Liver (tissue), 9 donors: Measurements from ENCODE around the gene CRHR1. TPM values are rescaled to one million over a fixed set of nuclear protein-coding genes. Genes with fewer than 3 reads are reported as not detected.

Experiments
- DNase-seq: peaks from one replicate; pipeline ENCODE4 v3.0.0-alpha.2; 2017; ENCODE audit warnings: low spot score
- H3K27ac ChIP-seq, 2 donors: one replicate each; pipeline ENCODE4 v1.7.0; 2013; ENCODE audit warnings: inconsistent platforms in 2 of 2, low read length in 2 of 2, control low read depth in 1 of 2, low read depth in 1 of 2, mild to moderate bottlenecking in 1 of 2
- H3K27me3 ChIP-seq, 4 donors: one replicate each; pipeline versions ENCODE4 v1.6.1 to v1.7.0; 2013; ENCODE audit warnings: low read length in 3 of 4, inconsistent platforms in 1 of 4, mild to moderate bottlenecking in 1 of 4, moderate library complexity in 1 of 4; ENCODE audit not compliant: control insufficient read depth in 4 of 4, insufficient read depth in 4 of 4
- H3K36me3 ChIP-seq, 4 donors: one replicate each; pipeline versions ENCODE4 v1.6.1 to v1.7.0; 2013; ENCODE audit warnings: low read length in 3 of 4, mild to moderate bottlenecking in 3 of 4, low read depth in 1 of 4, moderate library complexity in 1 of 4; ENCODE audit not compliant: control insufficient read depth in 4 of 4, insufficient read depth in 3 of 4
- H3K4me1 ChIP-seq, 4 donors: one replicate each; pipeline versions ENCODE4 v1.6.1 to v1.7.0; 2013; ENCODE audit warnings: low read length in 3 of 4, mild to moderate bottlenecking in 3 of 4, moderate library complexity in 1 of 4; ENCODE audit not compliant: control insufficient read depth in 4 of 4, insufficient read depth in 4 of 4
- H3K4me3 ChIP-seq, 3 donors: one replicate each; pipeline versions ENCODE4 v1.6.1 to v1.7.0; 2013; ENCODE audit warnings: low read length in 3 of 3, control low read depth in 1 of 3, low read depth in 1 of 3, mild to moderate bottlenecking in 1 of 3
- H3K9ac ChIP-seq, 2 donors: one replicate each; pipeline ENCODE4 v1.7.0; 2013; ENCODE audit warnings: low read length in 2 of 2, mild to moderate bottlenecking in 2 of 2, moderate library complexity in 2 of 2, control low read depth in 1 of 2, low read depth in 1 of 2
- H3K9me3 ChIP-seq, 4 donors: one replicate each; pipeline versions ENCODE4 v1.6.1 to v1.7.0; 2013; ENCODE audit warnings: low read length in 3 of 4; ENCODE audit not compliant: control insufficient read depth in 4 of 4
- ATF3 ChIP-seq: IDR thresholded peaks from 2 replicates; pipeline ENCODE4 v1.6.1; 2016; ENCODE audit warnings: antibody characterized with exemption
- EGR1 ChIP-seq, 2 donors: IDR thresholded peaks; 2 replicates each; pipeline ENCODE4 v1.6.1; 2016 to 2018; ENCODE audit warnings: antibody characterized with exemption in 2 of 2, low read depth in 2 of 2
- FOXA2 ChIP-seq: IDR thresholded peaks from 2 replicates; pipeline ENCODE4 v1.6.1; 2016; ENCODE audit warnings: antibody characterized with exemption
- GABPA ChIP-seq, 2 donors: IDR thresholded peaks in 1 of 2; conservative IDR thresholded peaks in 1 of 2; 2 replicates each; pipeline ENCODE4 v1.6.1; 2016; ENCODE audit warnings: antibody characterized with exemption in 2 of 2, mild to moderate bottlenecking in 1 of 2, moderate library complexity in 1 of 2
- HNF4A ChIP-seq, 2 donors: conservative IDR thresholded peaks; 2 replicates each; pipeline ENCODE4 v1.6.1; 2016; ENCODE audit warnings: antibody characterized with exemption in 2 of 2, mild to moderate bottlenecking in 2 of 2
- HNF4G ChIP-seq: IDR thresholded peaks from 2 replicates; pipeline ENCODE4 v1.6.1; 2016; ENCODE audit warnings: antibody characterized with exemption
- JUND ChIP-seq, 2 donors: IDR thresholded peaks; 2 replicates each; pipeline ENCODE4 v1.6.1; 2016; ENCODE audit warnings: antibody characterized with exemption in 2 of 2
- NR2F2 ChIP-seq: IDR thresholded peaks from 2 replicates; pipeline ENCODE4 v1.6.1; 2016; ENCODE audit warnings: antibody characterized with exemption
- RAD21 ChIP-seq, 2 donors: IDR thresholded peaks; 2 replicates each; pipeline ENCODE4 v1.6.1; 2016; ENCODE audit warnings: antibody characterized with exemption in 2 of 2, mild to moderate bottlenecking in 2 of 2
- REST ChIP-seq: IDR thresholded peaks from 2 replicates; pipeline ENCODE4 v1.6.1; 2016; ENCODE audit warnings: antibody characterized with exemption, mild to moderate bottlenecking
- RXRA ChIP-seq, 2 donors: IDR thresholded peaks; 2 replicates each; pipeline ENCODE4 v1.6.1; 2017 to 2018; ENCODE audit warnings: antibody characterized with exemption in 2 of 2, mild to moderate bottlenecking in 1 of 2
- SP1 ChIP-seq: IDR thresholded peaks from 2 replicates; pipeline ENCODE4 v1.6.1; 2018; ENCODE audit warnings: antibody characterized with exemption, mild to moderate bottlenecking
- TAF1 ChIP-seq: conservative IDR thresholded peaks from 2 replicates; pipeline ENCODE4 v1.6.1; 2016; ENCODE audit warnings: antibody characterized with exemption, mild to moderate bottlenecking
- YY1 ChIP-seq: IDR thresholded peaks from 2 replicates; pipeline ENCODE4 v1.6.1; 2016; ENCODE audit warnings: antibody characterized with exemption, mild to moderate bottlenecking
- WGBS: extraction: QIAGEN DNeasy Blood & Tissue Kit; methylation state at CpG from one replicate; pipeline ENCODE4 v1.1.7; 2013; 5-methylcytosine and 5-hydroxymethylcytosine counted together
- polyA plus RNA-seq, 2 donors: library from polyadenylated mRNA; stranded (reverse) in 1 of 2; unstranded in 1 of 2; fragments of 200-250 nt in 1 of 2; fragments of >200 nt in 1 of 2; fragmentation: Nextera tagmentation in 1 of 2; extraction: Ambion mirVana in 1 of 2; gene quantifications; one replicate each; pipeline versions ENCODE4 v1.2.1 to v1.2.3, GENCODE V29; 2013 to 2015
- total RNA-seq, 2 donors: library from RNA; depleted of rRNA; stranded (reverse); fragments of >200 nt; gene quantifications; one replicate each; pipeline ENCODE4 v1.2.3, GENCODE V29; 2014
- TF ChIP-seq, protein P1 (sequence below): fragments of 150-350 bp; IDR thresholded peaks from 2 replicates; pipeline ENCODE4 v1.5.1; 2017; ENCODE audit warnings: improper control_type of control experiment, low read depth, low read length; ENCODE audit not compliant: missing input control
- TF ChIP-seq, protein P2 (sequence below): IDR thresholded peaks from 2 replicates; pipeline ENCODE4 v1.6.1; 2016; ENCODE audit warnings: antibody characterized with exemption
- donor health status: healthy.
- donor health status: healthy.
- donor health status: healthy.
- donor health status: healthy.
- donor health status: healthy.

CRHR1 gene
- total and polyA plus RNA-seq, 4 donors, result not detected

DNA sequence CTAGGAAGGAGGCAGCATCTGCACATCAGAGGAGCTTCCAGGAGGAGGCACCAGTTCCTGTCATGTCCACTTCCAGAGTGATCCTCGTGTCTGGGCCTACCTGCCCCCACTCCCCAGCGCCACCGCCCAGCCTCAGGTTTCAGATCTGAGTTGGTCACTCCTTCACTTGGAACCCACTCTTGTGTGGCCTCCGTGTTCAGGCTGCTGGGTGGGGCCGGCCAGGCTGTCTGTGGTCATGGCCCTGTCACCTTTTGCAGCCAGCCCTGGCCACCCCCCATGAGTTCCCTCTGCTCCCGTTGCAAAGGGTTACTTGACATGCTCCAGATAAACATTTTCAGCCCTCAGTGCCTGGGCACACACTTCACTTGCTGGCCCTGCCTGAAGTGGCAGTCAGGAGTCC, 33.9 kb downstream of the CRHR1 start:
- H3K27me3 ChIP-seq, result no peaks in the 10 kb centered on the region
- H3K4me1 ChIP-seq, result peaks cover 0 to 5% (median 3%) of the 10 kb centered on the region in 4 donors
- no peak overlapping the region for H3K4me3 ChIP-seq
- DNase-seq, result no peak
- WGBS, result 82% methylated on average over 6 of the region's 6 CpGs
- no peaks in the 10 kb centered on the region for H3K36me3 ChIP-seq
- no peak overlapping the region for H3K27ac ChIP-seq
- TF ChIP-seq, protein P1, sequence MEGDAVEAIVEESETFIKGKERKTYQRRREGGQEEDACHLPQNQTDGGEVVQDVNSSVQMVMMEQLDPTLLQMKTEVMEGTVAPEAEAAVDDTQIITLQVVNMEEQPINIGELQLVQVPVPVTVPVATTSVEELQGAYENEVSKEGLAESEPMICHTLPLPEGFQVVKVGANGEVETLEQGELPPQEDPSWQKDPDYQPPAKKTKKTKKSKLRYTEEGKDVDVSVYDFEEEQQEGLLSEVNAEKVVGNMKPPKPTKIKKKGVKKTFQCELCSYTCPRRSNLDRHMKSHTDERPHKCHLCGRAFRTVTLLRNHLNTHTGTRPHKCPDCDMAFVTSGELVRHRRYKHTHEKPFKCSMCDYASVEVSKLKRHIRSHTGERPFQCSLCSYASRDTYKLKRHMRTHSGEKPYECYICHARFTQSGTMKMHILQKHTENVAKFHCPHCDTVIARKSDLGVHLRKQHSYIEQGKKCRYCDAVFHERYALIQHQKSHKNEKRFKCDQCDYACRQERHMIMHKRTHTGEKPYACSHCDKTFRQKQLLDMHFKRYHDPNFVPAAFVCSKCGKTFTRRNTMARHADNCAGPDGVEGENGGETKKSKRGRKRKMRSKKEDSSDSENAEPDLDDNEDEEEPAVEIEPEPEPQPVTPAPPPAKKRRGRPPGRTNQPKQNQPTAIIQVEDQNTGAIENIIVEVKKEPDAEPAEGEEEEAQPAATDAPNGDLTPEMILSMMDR, result no peak
- TF ChIP-seq FOXA2 (no peak), RAD21 (IDR thresholded peaks at IDR 0.05) (no peak), ATF3 (no peak)
- H3K9ac ChIP-seq, result no peak overlapping the region
- no peaks in the 10 kb centered on the region for H3K9me3 ChIP-seq

GRCh38 chr17:45818699-45819098, 34.6 kb downstream of the CRHR1 start:
- Histone ChIP-seq H3K27ac (no peak overlapping the region), H3K9ac (no peak overlapping the region), H3K27me3 (no peaks in the 10 kb centered on the region), H3K9me3 (no peaks in the 10 kb centered on the region), H3K36me3 (no peaks in the 10 kb centered on the region), H3K4me3 (no peak overlapping the region), H3K4me1 (peaks cover 0 to 5% (median 3%) of the 10 kb centered on the region in 4 donors)
- 77% methylated on average over 4 of the region's 4 CpGs for WGBS
- DNase-seq, result no peak
- TF ChIP-seq ATF3 (no peak), HNF4A (conservative IDR thresholded peaks at IDR 0.05) (no peak), NR2F2 (no peak), RXRA (IDR thresholded peaks at IDR 0.05) (no peak), SP1 (no peak), REST (no peak), GABPA (IDR thresholded peaks at IDR 0.05 in 1 of 2, conservative IDR thresholded peaks at IDR 0.05 in 1 of 2) (no peak), YY1 (no peak), FOXA2 (no peak), JUND (IDR thresholded peaks at IDR 0.05) (no peak), EGR1 (IDR thresholded peaks at IDR 0.05; ENCODE audit: low read depth in 2 of 2) (no peak), TAF1 (no peak), HNF4G (no peak), RAD21 (IDR thresholded peaks at IDR 0.05) (no peak)
- TF ChIP-seq, protein P1, result no peak
- TF ChIP-seq, protein P2, sequence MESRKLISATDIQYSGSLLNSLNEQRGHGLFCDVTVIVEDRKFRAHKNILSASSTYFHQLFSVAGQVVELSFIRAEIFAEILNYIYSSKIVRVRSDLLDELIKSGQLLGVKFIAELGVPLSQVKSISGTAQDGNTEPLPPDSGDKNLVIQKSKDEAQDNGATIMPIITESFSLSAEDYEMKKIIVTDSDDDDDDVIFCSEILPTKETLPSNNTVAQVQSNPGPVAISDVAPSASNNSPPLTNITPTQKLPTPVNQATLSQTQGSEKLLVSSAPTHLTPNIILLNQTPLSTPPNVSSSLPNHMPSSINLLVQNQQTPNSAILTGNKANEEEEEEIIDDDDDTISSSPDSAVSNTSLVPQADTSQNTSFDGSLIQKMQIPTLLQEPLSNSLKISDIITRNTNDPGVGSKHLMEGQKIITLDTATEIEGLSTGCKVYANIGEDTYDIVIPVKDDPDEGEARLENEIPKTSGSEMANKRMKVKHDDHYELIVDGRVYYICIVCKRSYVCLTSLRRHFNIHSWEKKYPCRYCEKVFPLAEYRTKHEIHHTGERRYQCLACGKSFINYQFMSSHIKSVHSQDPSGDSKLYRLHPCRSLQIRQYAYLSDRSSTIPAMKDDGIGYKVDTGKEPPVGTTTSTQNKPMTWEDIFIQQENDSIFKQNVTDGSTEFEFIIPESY, result no peak
